ENCODE measurements around the gene FOSB. TPM values are rescaled to one million over a fixed set of nuclear protein-coding genes. Genes with fewer than 3 reads are reported as not detected.

FOSB gene
- total and polyA plus RNA-seq, 2 experiments from 2014 or later = 0.55 to 1.9 TPM

- H3K79me2 ChIP-seq (replicated peaks; ENCODE audit: insufficient read depth) = no peaks in the 10 kb centered on the region
- no peaks in the 10 kb centered on the region for H3K36me3 ChIP-seq (ENCODE audit: insufficient read depth)
- no peak overlapping the region for H3K27ac ChIP-seq (ENCODE audit: low read depth)
- TF ChIP-seq ZNF462 (CRISPR knock-in tag; IDR thresholded peaks at IDR 0.05) = no peak
- no peak for TF ChIP-seq ZNF331 (CRISPR knock-in tag; IDR thresholded peaks at IDR 0.05; ENCODE audit: low read depth)
- TF ChIP-seq CTCF (conservative IDR thresholded peaks at IDR 0.05; ENCODE audit: low read depth in 2 of 2) = peak; percentile 60 to 65
- TF ChIP-seq EZH2phosphoT487 (IDR thresholded peaks at IDR 0.05; ENCODE audit: unreplicated experiment) = no peak
- peak; percentile 65 for TF ChIP-seq CREB1 (CRISPR knock-in tag; IDR thresholded peaks at IDR 0.05; ENCODE audit: low read depth)
- TF ChIP-seq EZH2 (IDR thresholded peaks at IDR 0.05; ENCODE audit: low read depth, unreplicated experiment) = no peak
- TF ChIP-seq ZNF114 (CRISPR knock-in tag; IDR thresholded peaks at IDR 0.05) = no peak
- no peak for TF ChIP-seq JUNB (IDR thresholded peaks at IDR 0.05; ENCODE audit: unreplicated experiment)
- no peak for TF ChIP-seq ETS1 (IDR thresholded peaks at IDR 0.05)
- TF ChIP-seq POLR2AphosphoS5 (IDR thresholded peaks at IDR 0.05; ENCODE audit: low read depth) = 0 out of 2 replicates have a peak, but pooled peaks have one; percentile 24
- TF ChIP-seq REST (IDR thresholded peaks at IDR 0.05; ENCODE audit: unreplicated experiment) = no peak
- H4K20me1 ChIP-seq (replicated peaks; ENCODE audit: insufficient read depth) = no peaks in the 10 kb centered on the region
- Mint-ChIP-seq H3K27ac (peak overlapping the region; percentile 86), H3K4me3 (peak overlapping the region; percentile 82), H3K36me3 (ENCODE audit: low read depth) (no peaks in the 10 kb centered on the region), H3K27me3 (ENCODE audit: insufficient read depth, low read depth, poor library complexity) (peaks cover 6% of the 10 kb centered on the region), H3K4me1 (peaks cover 12% of the 10 kb centered on the region), H3K9me3 (no peaks in the 10 kb centered on the region)
- no peaks in the 10 kb centered on the region for H3K9me2 ChIP-seq (ENCODE audit: insufficient read depth)
- peak overlapping the region; percentile 97 for H2AFZ ChIP-seq
- H3K4me3 ChIP-seq = peak overlapping the region; percentile 81
- no peaks in the 10 kb centered on the region for H3K27me3 ChIP-seq (ENCODE audit: insufficient read depth)
- peaks cover 10% of the 10 kb centered on the region; the same call in 1 of the 2 replicates for H3K4me1 ChIP-seq (ENCODE audit: insufficient read depth)
- DNase-seq (ENCODE audit: low spot score) = peak; percentile 84
- peak; percentile 31 for ATAC-seq
- peak overlapping the region; percentile 84 for H3K4me2 ChIP-seq
- peaks cover 20% of the 10 kb centered on the region; the same call in 1 of the 2 replicates for H3F3A ChIP-seq (replicated peaks; ENCODE audit: low read depth)
These were observed 39.2 kb upstream of the FOSB start for GRCh38 chr19:45428384-45429231.

All from GM23338 (cell line).